HEK293 (cell line): Measurements from ENCODE around the gene DNHD1.

ENCODE experiments used
- CTCF ChIA-PET: fragments of 350-600 bp; formaldehyde crosslinking; extraction: SDS; loops from one replicate; lab custom pipeline; 2021; ENCODE audit warnings: antibody characterized with exemption; lab: Yijun Ruan, JAX
- POLR2A ChIA-PET: fragments of 300-600 bp; formaldehyde crosslinking; extraction: SDS; loops from one replicate; lab custom pipeline; 2020; ENCODE audit warnings: antibody characterized with exemption, inconsistent platforms; lab: Yijun Ruan, JAX
- H3K27ac ChIP-seq: fragments of 200-500 bp; sonication (Bioruptor generic); 2 replicates; pipeline ENCODE4 v1.5.1; 2014; ENCODE audit warnings: low read depth, low read length, control low read depth, inconsistent platforms; ENCODE audit errors: extremely low read depth
- H3K36me3 ChIP-seq, 2 experiments: fragments of 200-500 bp in 1 of 2; sonication (Bioruptor generic) in 1 of 2; 1 replicate in 1 of 2; 2 replicates in 1 of 2; pipeline ENCODE4 v1.5.1; 2014 to 2017; ENCODE audit warnings: inconsistent platforms in 2 of 2, low read length in 2 of 2; ENCODE audit not compliant: control insufficient read depth in 2 of 2, insufficient read depth in 1 of 2
- H3K4me1 ChIP-seq: fragments of 200-500 bp; sonication (Bioruptor generic); 2 replicates; pipeline ENCODE4 v1.5.1; 2014; ENCODE audit warnings: mild to moderate bottlenecking, low read length, inconsistent platforms; ENCODE audit not compliant: control insufficient read depth, insufficient read depth
- H3K4me3 ChIP-seq: 2 replicates; pipeline ENCODE4 v1.5.1; 2011; ENCODE audit warnings: low read depth, mild to moderate bottlenecking, control low read depth, low read length, moderate library complexity
- H3K9me3 ChIP-seq: fragments of 200-500 bp; sonication (Bioruptor generic); 2 replicates; pipeline ENCODE4 v1.5.1; 2014; ENCODE audit warnings: low read depth, low read length, inconsistent platforms; ENCODE audit not compliant: control insufficient read depth, insufficient read depth
- GLI2 ChIP-seq: fragments of 450-650 bp; formaldehyde crosslinking; IDR thresholded peaks from 2 replicates; pipeline ENCODE4; 2017; ENCODE audit warnings: missing biosample characterization, missing genetic modification characterization, low read depth, borderline replicate concordance
- HOXA7 ChIP-seq: sonication (generic); formaldehyde crosslinking; IDR thresholded peaks from 2 replicates; pipeline ENCODE4 v1.8.1; 2022; ENCODE audit warnings: missing genetic modification reagents, borderline replicate concordance
- KLF17 ChIP-seq: fragments of 450-650 bp; formaldehyde crosslinking; IDR thresholded peaks from 2 replicates; pipeline ENCODE4 v1.5.1; 2016; ENCODE audit warnings: missing biosample characterization, missing genetic modification characterization
- PBX3 ChIP-seq: sonication (generic); formaldehyde crosslinking; IDR thresholded peaks from 2 replicates; pipeline ENCODE4 v1.8.1; 2022; ENCODE audit warnings: mild to moderate bottlenecking, moderate library complexity, missing genetic modification reagents
- PRDM10 ChIP-seq: fragments of 450-650 bp; formaldehyde crosslinking; IDR thresholded peaks from 2 replicates; pipeline ENCODE4 v1.5.1; 2016; ENCODE audit warnings: missing biosample characterization, missing genetic modification characterization
- PRDM6 ChIP-seq: fragments of 450-650 bp; formaldehyde crosslinking; IDR thresholded peaks from 2 replicates; pipeline ENCODE4 v1.5.1; 2017; ENCODE audit warnings: missing biosample characterization, missing genetic modification characterization
- SALL2 ChIP-seq: fragments of 450-650 bp; formaldehyde crosslinking; IDR thresholded peaks from 2 replicates; pipeline ENCODE4 v1.5.0; 2017; ENCODE audit warnings: missing biosample characterization, mild to moderate bottlenecking, missing genetic modification characterization, borderline replicate concordance
- ZNF114 ChIP-seq: fragments of 450-650 bp; formaldehyde crosslinking; IDR thresholded peaks from 2 replicates; pipeline ENCODE4 v1.5.0; 2017; ENCODE audit warnings: missing biosample characterization, missing genetic modification characterization
- ZNF169 ChIP-seq: fragments of 450-650 bp; formaldehyde crosslinking; IDR thresholded peaks from 2 replicates; pipeline ENCODE4 v1.5.1; 2016; ENCODE audit warnings: missing biosample characterization, missing genetic modification characterization
- ZNF221 ChIP-seq: fragments of 450-650 bp; formaldehyde crosslinking; IDR thresholded peaks from 2 replicates; pipeline ENCODE4 v1.5.1; 2017; ENCODE audit warnings: missing biosample characterization, missing genetic modification characterization, borderline replicate concordance
- ZNF23 ChIP-seq: fragments of 450-650 bp; formaldehyde crosslinking; IDR thresholded peaks from 2 replicates; pipeline ENCODE4 v1.5.1; 2016; ENCODE audit warnings: missing biosample characterization, missing genetic modification characterization, borderline replicate concordance
- ZNF292 ChIP-seq: fragments of 450-650 bp; formaldehyde crosslinking; IDR thresholded peaks from 2 replicates; pipeline ENCODE4 v1.5.1; 2016; ENCODE audit warnings: low read depth, missing biosample characterization, missing genetic modification characterization, borderline replicate concordance
- ZNF366 ChIP-seq: fragments of 450-650 bp; formaldehyde crosslinking; conservative IDR thresholded peaks from 2 replicates; pipeline ENCODE4 v1.5.1; 2016; ENCODE audit warnings: missing biosample characterization, missing genetic modification characterization
- ZNF670 ChIP-seq: fragments of 450-650 bp; formaldehyde crosslinking; IDR thresholded peaks from 2 replicates; pipeline ENCODE4 v1.5.1; 2016; ENCODE audit warnings: missing biosample characterization, missing genetic modification characterization, low read depth
- ZNF768 ChIP-seq: fragments of 450-650 bp; formaldehyde crosslinking; IDR thresholded peaks from 2 replicates; pipeline ENCODE4 v1.5.1; 2018; ENCODE audit warnings: missing biosample characterization, mild to moderate bottlenecking, missing genetic modification characterization
- ZNF792 ChIP-seq: fragments of 450-650 bp; formaldehyde crosslinking; IDR thresholded peaks from 2 replicates; pipeline ENCODE4 v1.5.1; 2016; ENCODE audit warnings: missing biosample characterization, missing genetic modification characterization
- TF ChIP-seq, protein P1 (sequence below): fragments of 450-650 bp; formaldehyde crosslinking; IDR thresholded peaks from 2 replicates; pipeline ENCODE4 v1.5.1; 2017; ENCODE audit warnings: missing biosample characterization, mild to moderate bottlenecking, missing genetic modification characterization, moderate library complexity

Gene DNHD1

DNA sequence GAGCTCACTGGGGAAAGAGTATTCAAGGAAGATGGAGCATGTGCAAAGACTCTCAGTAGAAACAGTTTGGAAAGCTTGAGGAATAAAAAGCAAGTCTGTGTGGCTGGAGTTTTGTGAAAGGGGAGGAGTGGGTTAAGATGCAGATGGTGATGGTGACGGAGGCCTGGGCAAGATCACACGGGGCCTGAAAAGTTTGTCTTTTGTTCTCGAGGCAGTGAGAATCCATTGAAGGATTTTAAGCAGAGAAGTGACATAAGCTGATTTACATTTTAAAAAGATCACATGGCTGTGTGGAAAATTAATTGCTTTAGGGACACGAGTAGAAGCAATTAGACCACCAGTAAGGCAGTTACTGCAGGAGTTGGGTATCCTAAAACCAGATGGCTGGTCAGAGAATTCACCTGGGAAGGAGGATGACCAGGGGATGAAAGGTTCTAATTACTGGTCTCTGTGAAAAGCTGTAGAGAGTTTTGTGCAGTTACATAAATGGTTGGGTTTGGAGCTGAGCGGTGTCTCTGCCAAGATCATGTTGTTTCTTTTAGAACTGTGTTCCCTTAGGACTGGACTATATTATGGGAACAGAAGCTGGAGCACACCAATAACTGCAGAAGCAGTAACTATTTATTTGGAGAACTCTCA lies 99.3 kb downstream of the DNHD1 start:
- no peak for TF ChIP-seq PRDM10 (tag by site-specific recombination)
- TF ChIP-seq ZNF792 (tag by site-specific recombination) = no peak
- no peak for TF ChIP-seq ZNF768 (tag by site-specific recombination)
- no peak for TF ChIP-seq PRDM6
- TF ChIP-seq ZNF169 (tag by site-specific recombination) = no peak
- TF ChIP-seq ZNF366 (tag by site-specific recombination) = no peak
- TF ChIP-seq HOXA7 = no peak
- TF ChIP-seq KLF17 (tag by site-specific recombination) = no peak
- TF ChIP-seq ZNF23 (tag by site-specific recombination) = no peak
- TF ChIP-seq ZNF114 (tag by site-specific recombination) = no peak
- TF ChIP-seq GLI2 (tag by site-specific recombination) = no peak
- no peak for TF ChIP-seq ZNF292 (tag by site-specific recombination)
- TF ChIP-seq ZNF221 (tag by site-specific recombination) = no peak
- no peak for TF ChIP-seq PBX3 (CRISPR knock-in tag)
- TF ChIP-seq SALL2 = no peak
- no peak for TF ChIP-seq ZNF670
- CTCF ChIA-PET = interaction anchor here (0.6 to 1.1 kb wide), 2 partner anchors 52 to 72 kb away, joined by 3 to 5 read pairs; no protein-coding TSS in a partner anchor
- peaks cover 0 to 95% of the 10 kb centered on the region in 2 experiments; a peak in 2 of 3 replicates for H3K36me3 ChIP-seq
- H3K27ac ChIP-seq = no peak overlapping the region
- no peak overlapping the region for H3K4me3 ChIP-seq
- POLR2A ChIA-PET = interaction anchor here (0.8 to 1.2 kb wide), 3 partner anchors 15 to 87 kb away, joined by 3 to 5 read pairs (median 3); partner anchors contain the start of genes MRPL17, TAF10 and TPP1
- no peaks in the 10 kb centered on the region for H3K9me3 ChIP-seq
- H3K4me1 ChIP-seq = no peaks in the 10 kb centered on the region

DNA sequence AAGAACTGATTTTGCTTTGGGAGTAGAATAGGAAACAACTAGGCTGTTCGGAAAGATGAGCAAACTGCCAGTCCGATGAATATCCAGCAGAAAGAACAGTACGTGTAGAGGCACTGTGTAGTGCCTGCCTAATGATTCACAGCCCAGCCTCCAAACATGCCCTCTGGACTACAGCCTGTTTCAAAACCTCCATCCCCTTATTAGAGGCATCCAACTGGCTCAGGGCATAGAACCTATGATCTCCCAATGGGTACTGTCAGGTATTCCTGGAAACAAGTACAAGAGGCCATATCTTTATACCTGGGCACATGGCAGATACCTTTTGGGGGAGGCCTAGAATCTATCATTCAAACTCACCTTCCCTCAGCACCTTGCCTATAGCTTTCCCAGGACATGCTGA lies 101.5 kb downstream of the DNHD1 start:
- no peak overlapping the region for H3K4me3 ChIP-seq
- peaks cover 0 to 83% of the 10 kb centered on the region in 2 experiments; a peak in 1 of 3 replicates for H3K36me3 ChIP-seq
- ChIA-PET CTCF (no interaction called here), POLR2A (no interaction called here)
- no peaks in the 10 kb centered on the region for H3K4me1 ChIP-seq
- H3K9me3 ChIP-seq = no peaks in the 10 kb centered on the region
- TF ChIP-seq, protein P1, sequence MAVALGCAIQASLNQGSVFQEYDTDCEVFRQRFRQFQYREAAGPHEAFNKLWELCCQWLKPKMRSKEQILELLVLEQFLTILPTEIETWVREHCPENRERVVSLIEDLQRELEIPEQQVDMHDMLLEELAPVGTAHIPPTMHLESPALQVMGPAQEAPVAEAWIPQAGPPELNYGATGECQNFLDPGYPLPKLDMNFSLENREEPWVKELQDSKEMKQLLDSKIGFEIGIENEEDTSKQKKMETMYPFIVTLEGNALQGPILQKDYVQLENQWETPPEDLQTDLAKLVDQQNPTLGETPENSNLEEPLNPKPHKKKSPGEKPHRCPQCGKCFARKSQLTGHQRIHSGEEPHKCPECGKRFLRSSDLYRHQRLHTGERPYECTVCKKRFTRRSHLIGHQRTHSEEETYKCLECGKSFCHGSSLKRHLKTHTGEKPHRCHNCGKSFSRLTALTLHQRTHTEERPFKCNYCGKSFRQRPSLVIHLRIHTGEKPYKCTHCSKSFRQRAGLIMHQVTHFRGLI (tag by site-specific recombination) = no peak
- H3K27ac ChIP-seq = no peak overlapping the region
